ENCODE data around the gene HHAT. TPM values are rescaled to one million over a fixed set of nuclear protein-coding genes. Genes with fewer than 3 reads are reported as not detected.

The HHAT gene
- total RNA-seq, 4 donors from 2014 or later = 0.83 to 1.6 (median 1.2) TPM

GRCh38 chr1:210674151-210674550 lies 345.4 kb downstream of the HHAT start:
- WGBS = 79% methylated on average over 3 of the region's 3 CpGs
- DNase-seq (ENCODE audit: extremely low spot score) = no peak
- H3K4me1 ChIP-seq = no peaks in the 10 kb centered on the region

GRCh38 chr1:210676539-210676938 lies 347.8 kb downstream of the HHAT start:
- TF ChIP-seq EP300 (IDR thresholded peaks at IDR 0.05) = no peak
- TF ChIP-seq CTCF (IDR thresholded peaks at IDR 0.05) = no peak
- TF ChIP-seq POLR2AphosphoS5 (IDR thresholded peaks at IDR 0.05) = no peak
- no peak for TF ChIP-seq POLR2A (IDR thresholded peaks at IDR 0.05; ENCODE audit: low read depth)
- no peak for DNase-seq (ENCODE audit: extremely low spot score)
- H3K27me3 ChIP-seq = no peaks in the 10 kb centered on the region
- no peak overlapping the region for H3K27ac ChIP-seq (replicated peaks in 1 of 4)
- H3K4me1 ChIP-seq = no peaks in the 10 kb centered on the region
- H3K9me3 ChIP-seq = peaks cover 0 to under 1% (median 0%) of the 10 kb centered on the region in 4 donors
- 92% methylated on average over 3 of the region's 3 CpGs for WGBS
- H3K36me3 ChIP-seq = peaks cover 0 to 20% (median 2%) of the 10 kb centered on the region in 4 donors
- H3K4me3 ChIP-seq = no peak overlapping the region
- intact Hi-C loops (cut with DNase I) = no loop called here

More at GRCh38 chr1:210674151-210674550, 345.4 kb downstream of the HHAT start:
- intact Hi-C loops (cut with DNase I) = no loop called here
- TF ChIP-seq POLR2AphosphoS5 (IDR thresholded peaks at IDR 0.05) (no peak), EP300 (IDR thresholded peaks at IDR 0.05) (no peak), POLR2A (IDR thresholded peaks at IDR 0.05; ENCODE audit: low read depth) (no peak), CTCF (IDR thresholded peaks at IDR 0.05) (no peak)
- Histone ChIP-seq H3K9me3 (peaks cover 0 to 7% (median 2%) of the 10 kb centered on the region in 4 donors), H3K27me3 (no peaks in the 10 kb centered on the region), H3K27ac (replicated peaks in 1 of 4) (no peak overlapping the region), H3K4me3 (no peak overlapping the region), H3K36me3 (peaks cover 0 to 9% (median 2%) of the 10 kb centered on the region in 4 donors)

GRCh38 chr1:210677533-210677932 lies 348.8 kb downstream of the HHAT start:
- no peak overlapping the region for H3K27ac ChIP-seq (replicated peaks in 1 of 4)
- no peak for TF ChIP-seq CTCF (IDR thresholded peaks at IDR 0.05)
- TF ChIP-seq POLR2AphosphoS5 (IDR thresholded peaks at IDR 0.05) = no peak
- no peak for TF ChIP-seq EP300 (IDR thresholded peaks at IDR 0.05)
- TF ChIP-seq POLR2A (IDR thresholded peaks at IDR 0.05; ENCODE audit: low read depth) = no peak
- H3K27me3 ChIP-seq = no peaks in the 10 kb centered on the region
- intact Hi-C loops (cut with DNase I) = no loop called here
- 67% methylated on average over 4 of the region's 4 CpGs for WGBS
- no peak overlapping the region for H3K4me3 ChIP-seq
- H3K9me3 ChIP-seq = no peaks in the 10 kb centered on the region
- no peak for DNase-seq (ENCODE audit: extremely low spot score)
- H3K36me3 ChIP-seq = peaks cover 0 to 20% (median 2%) of the 10 kb centered on the region in 4 donors
- H3K4me1 ChIP-seq = no peaks in the 10 kb centered on the region

GRCh38 chr1:210678306-210678705 lies 349.6 kb downstream of the HHAT start:
- Histone ChIP-seq H3K4me3 (no peak overlapping the region), H3K36me3 (peaks cover 0 to 20% (median 2%) of the 10 kb centered on the region in 4 donors), H3K27me3 (no peaks in the 10 kb centered on the region), H3K9me3 (no peaks in the 10 kb centered on the region), H3K27ac (replicated peaks in 1 of 4) (no peak overlapping the region), H3K4me1 (no peaks in the 10 kb centered on the region)
- WGBS = 50% methylated on average over 3 of the region's 3 CpGs
- TF ChIP-seq EP300 (IDR thresholded peaks at IDR 0.05) = no peak
- TF ChIP-seq POLR2AphosphoS5 (IDR thresholded peaks at IDR 0.05) = no peak
- no peak for TF ChIP-seq POLR2A (IDR thresholded peaks at IDR 0.05; ENCODE audit: low read depth)
- DNase-seq (ENCODE audit: extremely low spot score) = no peak
- intact Hi-C loops (cut with DNase I) = no loop called here

- no peak for TF ChIP-seq EP300 (IDR thresholded peaks at IDR 0.05)
- TF ChIP-seq POLR2AphosphoS5 (IDR thresholded peaks at IDR 0.05) = no peak
- TF ChIP-seq POLR2A (IDR thresholded peaks at IDR 0.05; ENCODE audit: low read depth) = no peak
- no peak for TF ChIP-seq CTCF (IDR thresholded peaks at IDR 0.05)
- 79% methylated on average over 6 of the region's 7 CpGs for WGBS
- Histone ChIP-seq H3K4me1 (no peaks in the 10 kb centered on the region), H3K27ac (replicated peaks in 1 of 4) (no peak overlapping the region), H3K4me3 (no peak overlapping the region), H3K9me3 (no peaks in the 10 kb centered on the region), H3K27me3 (no peaks in the 10 kb centered on the region), H3K36me3 (peaks cover 0 to 11% (median 0%) of the 10 kb centered on the region in 4 donors)
- intact Hi-C loops (cut with DNase I) = no loop called here
- no peak for DNase-seq (ENCODE audit: extremely low spot score)
These were observed 352.5 kb downstream of the HHAT start for GRCh38 chr1:210681158-210681557.

Measured in esophagus muscularis mucosa (tissue), 4 donors.